GM19099 (cell line): ENCODE measurements around the gene MAEL.

Experiments used
- POLR2A ChIP-seq: IDR thresholded peaks from 3 replicates; pipeline ENCODE4 v1.6.1; 2011; ENCODE audit warnings: low read depth; ENCODE audit not compliant: insufficient read length; ENCODE audit errors: extremely low read depth

The MAEL gene

GRCh38 chr1:167012570-167012969 is 23.5 kb downstream of the MAEL start:
- no peak for TF ChIP-seq POLR2A

- TF ChIP-seq POLR2A: no peak
Measured at GRCh38 chr1:167013108-167013929, 24.2 kb downstream of the MAEL start.

DNA sequence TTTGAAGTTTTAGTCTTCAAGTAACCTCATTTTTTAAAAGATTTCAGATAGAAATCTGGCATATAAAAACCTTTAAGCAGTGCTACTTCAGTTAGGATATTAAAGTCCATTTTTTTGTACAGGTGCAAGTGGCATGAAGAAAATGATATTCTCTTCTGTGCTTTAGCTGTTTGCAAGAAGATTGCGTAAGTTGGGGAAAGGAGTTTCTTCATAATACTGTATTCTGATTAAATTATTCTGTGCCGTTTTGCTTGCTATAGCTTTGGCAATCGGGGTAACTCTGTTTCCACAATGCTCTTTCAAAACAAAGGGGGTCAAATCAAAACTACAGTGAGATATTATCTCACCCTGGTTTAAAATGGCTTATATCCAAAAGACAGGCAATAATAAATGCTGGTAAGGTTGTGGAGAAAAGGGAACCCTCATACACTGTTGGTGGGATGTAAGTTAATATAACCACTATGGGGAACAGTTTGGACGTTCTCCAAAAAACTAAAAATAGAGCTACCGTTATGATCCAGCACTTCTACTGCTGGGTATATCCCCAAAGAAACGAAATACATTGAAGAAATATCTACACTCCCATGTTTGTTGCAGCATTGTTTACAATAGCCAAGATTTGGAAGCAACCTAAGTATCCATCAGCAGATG is 27.1 kb downstream of the MAEL start:
- TF ChIP-seq POLR2A: no peak

- no peak for TF ChIP-seq POLR2A
Measured at GRCh38 chr1:167022384-167022783, 33.3 kb downstream of the MAEL start.

DNA sequence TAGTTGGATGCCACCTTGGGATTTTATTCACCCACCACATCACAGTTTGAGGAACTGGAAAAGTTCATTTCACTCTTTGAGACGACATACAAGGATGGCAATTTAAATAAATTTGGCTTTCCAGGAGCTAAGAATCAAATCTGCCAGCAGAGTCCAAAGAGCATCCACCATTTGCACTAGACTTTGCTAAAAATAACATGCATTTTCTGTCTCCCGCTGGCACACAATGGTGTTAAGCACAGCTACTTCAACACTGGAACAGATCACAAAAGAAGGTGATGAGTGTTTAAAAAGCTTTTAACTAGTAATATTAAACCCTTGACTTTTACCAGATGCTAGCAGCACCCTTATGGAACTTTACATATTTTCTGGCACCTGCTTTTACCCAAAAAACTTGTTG is 44.6 kb downstream of the MAEL start:
- TF ChIP-seq POLR2A: no peak

DNA sequence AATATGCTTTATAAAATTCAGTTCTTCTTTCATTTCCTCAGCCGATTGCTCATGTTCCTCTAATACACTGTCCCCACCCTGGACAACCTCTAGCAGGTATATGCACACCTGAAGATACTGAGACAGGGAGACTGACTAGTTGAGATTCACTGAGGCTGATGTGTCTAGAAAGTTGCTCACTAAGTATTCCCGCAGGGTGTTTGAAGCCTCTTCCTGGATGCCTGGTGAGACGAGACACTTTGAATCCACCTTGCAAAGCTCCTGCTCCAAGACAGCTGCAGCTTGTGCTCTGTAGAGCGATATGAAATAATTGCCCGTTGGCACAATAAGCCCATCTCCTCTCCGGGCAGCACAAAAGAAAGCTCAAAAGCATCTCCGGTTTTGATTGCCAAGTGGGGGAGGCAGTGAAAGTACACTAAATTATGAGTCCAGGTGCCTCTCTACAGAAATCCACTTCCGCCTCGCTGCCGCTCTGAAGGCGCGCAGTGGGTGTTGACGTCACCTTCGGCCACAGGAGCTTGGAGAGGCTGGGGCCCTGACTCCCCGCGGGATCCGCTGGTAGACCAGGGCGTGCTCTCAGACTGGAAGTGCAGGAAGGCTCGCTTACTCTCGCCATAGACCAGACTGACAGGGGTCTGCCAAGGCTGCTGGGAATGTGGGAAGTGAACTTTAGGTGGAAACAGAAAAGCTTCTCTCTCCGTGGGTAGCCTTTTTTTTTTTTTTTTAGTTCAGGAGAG is 54.8 kb downstream of the MAEL start:
- peak; percentile 21 for TF ChIP-seq POLR2A

GRCh38 chr1:167051907-167052306 is 62.8 kb downstream of the MAEL start:
- no peak for TF ChIP-seq POLR2A

- TF ChIP-seq POLR2A: no peak
Measured at GRCh38 chr1:167052389-167052788, 63.3 kb downstream of the MAEL start.

- TF ChIP-seq POLR2A: no peak
Measured at GRCh38 chr1:167054531-167054930, 65.5 kb downstream of the MAEL start.

- no peak for TF ChIP-seq POLR2A
Measured at GRCh38 chr1:167054946-167055630, 66.0 kb downstream of the MAEL start.

- TF ChIP-seq POLR2A: no peak
Measured at GRCh38 chr1:167056529-167057231, 67.6 kb downstream of the MAEL start.

- no peak for TF ChIP-seq POLR2A
Measured at GRCh38 chr1:167057241-167057688, 68.2 kb downstream of the MAEL start.

GRCh38 chr1:167059045-167059808 is 70.1 kb downstream of the MAEL start:
- TF ChIP-seq POLR2A: no peak

DNA sequence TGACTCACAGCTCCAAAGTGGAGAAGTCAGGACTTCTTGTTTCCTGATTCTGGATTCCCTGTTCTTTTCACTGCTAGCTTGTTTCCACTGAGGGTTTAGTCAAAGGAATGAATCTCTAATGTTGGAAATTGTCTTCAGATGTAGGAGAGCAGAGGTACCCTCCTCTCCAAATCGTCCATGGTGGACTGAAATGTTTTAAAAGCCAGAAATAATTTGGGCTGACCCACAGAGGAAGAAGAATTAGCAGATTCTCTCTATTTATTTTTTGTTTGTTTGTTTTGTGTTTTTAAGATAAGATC is 70.7 kb downstream of the MAEL start:
- no peak for TF ChIP-seq POLR2A
